CD14-positive monocyte (primary cell): Measurements from ENCODE around the gene GPR132. TPM values are rescaled to one million over a fixed set of nuclear protein-coding genes. Genes with fewer than 3 reads are reported as not detected.

Experiments used
- DNase-seq, 3 donors: peaks; one replicate each; pipeline ENCODE4 v3.0.0-alpha.2; 2011 to 2022
- H2AFZ ChIP-seq: 2 replicates; pipeline ENCODE4 v1.6.0; 2012; ENCODE audit warnings: mild to moderate bottlenecking, low read depth, low read length, inconsistent platforms; ENCODE audit not compliant: insufficient read depth, poor library complexity, severe bottlenecking
- H3K27ac ChIP-seq, 2 donors: 1 replicate in 1 of 2; 2 replicates in 1 of 2; pipeline ENCODE4 v1.5.1; 2012 to 2013; ENCODE audit warnings: low read length in 2 of 2, control low read depth in 1 of 2, inconsistent platforms in 1 of 2, low read depth in 1 of 2, mild to moderate bottlenecking in 1 of 2
- H3K27me3 ChIP-seq, 2 donors: one replicate each; pipeline versions ENCODE4 v1.6.0 to v1.6.1; 2011 to 2013; ENCODE audit warnings: low read length in 2 of 2; ENCODE audit not compliant: control insufficient read depth in 2 of 2, insufficient read depth in 2 of 2
- H3K36me3 ChIP-seq, 2 donors: replicated peaks in 1 of 2; 1 replicate in 1 of 2; 2 replicates in 1 of 2; pipeline versions ENCODE4 v1.5.1 to v1.6.1; 2012 to 2013; ENCODE audit warnings: low read length in 2 of 2, control low read depth in 1 of 2, inconsistent platforms in 1 of 2, mild to moderate bottlenecking in 1 of 2; ENCODE audit not compliant: insufficient read depth in 2 of 2, control insufficient read depth in 1 of 2
- H3K4me1 ChIP-seq, 2 donors: 1 replicate in 1 of 2; 2 replicates in 1 of 2; pipeline versions ENCODE4 v1.5.1 to v1.6.1; 2012 to 2013; ENCODE audit warnings: low read length in 2 of 2, control low read depth in 1 of 2, inconsistent platforms in 1 of 2, mild to moderate bottlenecking in 1 of 2, moderate library complexity in 1 of 2; ENCODE audit not compliant: insufficient read depth in 2 of 2, control insufficient read depth in 1 of 2
- H3K4me2 ChIP-seq: replicated peaks from 2 replicates; pipeline ENCODE3; 2012; ENCODE audit warnings: low read length, moderate library complexity, mild to moderate bottlenecking; ENCODE audit not compliant: poor library complexity, severe bottlenecking; ENCODE audit errors: extremely low read depth
- H3K4me3 ChIP-seq, 3 experiments: fragments of 200-600 bp in 1 of 3; sonication (generic) in 1 of 3; replicated peaks in 1 of 3; 1 replicate in 2 of 3; 2 replicates in 1 of 3; pipeline ENCODE4 v1.5.1; 2011 to 2013; ENCODE audit warnings: low read length in 3 of 3, mild to moderate bottlenecking in 3 of 3, control low read depth in 2 of 3, low read depth in 2 of 3, inconsistent platforms in 1 of 3, moderate library complexity in 1 of 3
- H3K79me2 ChIP-seq: 2 replicates; pipeline ENCODE4 v1.6.0; 2012; ENCODE audit warnings: mild to moderate bottlenecking, control low read depth, inconsistent platforms, low read length, moderate library complexity; ENCODE audit not compliant: insufficient read depth
- H3K9ac ChIP-seq: 2 replicates; pipeline ENCODE4 v1.6.0; 2017; ENCODE audit warnings: low read length, mild to moderate bottlenecking; ENCODE audit not compliant: insufficient read depth, poor library complexity, severe bottlenecking
- H3K9me3 ChIP-seq, 2 donors: replicated peaks in 1 of 2; 1 replicate in 1 of 2; 2 replicates in 1 of 2; pipeline versions ENCODE4 v1.5.1 to v1.6.1; 2012 to 2013; ENCODE audit warnings: low read length in 2 of 2, control low read depth in 1 of 2; ENCODE audit not compliant: control insufficient read depth in 1 of 2, insufficient read depth in 1 of 2
- H4K20me1 ChIP-seq: 2 replicates; pipeline ENCODE4 v1.6.0; 2012; ENCODE audit warnings: mild to moderate bottlenecking, low read length, control low read depth, moderate library complexity; ENCODE audit not compliant: insufficient read depth
- H3K27ac Mint-ChIP-seq, 7 donors: one replicate each; pipeline ENCODE4 v1.8.0; 2020; ENCODE audit warnings: mild to moderate bottlenecking in 7 of 7, mixed read lengths in 7 of 7, moderate library complexity in 6 of 7, inconsistent platforms in 2 of 7
- H3K27me3 Mint-ChIP-seq, 3 donors: one replicate each; pipeline ENCODE4 v1.8.0; 2021 to 2022; ENCODE audit warnings: low read depth in 3 of 3, mild to moderate bottlenecking in 3 of 3, mixed read lengths in 3 of 3, moderate library complexity in 3 of 3, inconsistent platforms in 1 of 3
- H3K36me3 Mint-ChIP-seq, 2 donors: one replicate each; pipeline ENCODE4 v1.8.0; 2020; ENCODE audit warnings: mixed read lengths in 2 of 2, inconsistent platforms in 1 of 2, mild to moderate bottlenecking in 1 of 2
- H3K4me1 Mint-ChIP-seq: one replicate; pipeline ENCODE4 v1.8.0; 2020; ENCODE audit warnings: mild to moderate bottlenecking, mixed read lengths
- H3K4me3 Mint-ChIP-seq, 2 donors: one replicate each; pipeline ENCODE4 v1.8.0; 2020; ENCODE audit warnings: mild to moderate bottlenecking in 2 of 2, mixed read lengths in 2 of 2, moderate library complexity in 1 of 2
- H3K9me3 Mint-ChIP-seq, 7 donors: one replicate each; pipeline ENCODE4 v1.8.0; 2020 to 2022; ENCODE audit warnings: mixed read lengths in 7 of 7, mild to moderate bottlenecking in 6 of 7, moderate library complexity in 6 of 7, inconsistent platforms in 2 of 7
- CTCF ChIP-seq: fragments of 200-600 bp; IDR thresholded peaks from one replicate; pipeline ENCODE4 v1.8.0; 2022; ENCODE audit warnings: antibody characterized with exemption, mild to moderate bottlenecking
- WGBS: methylation state at CpG from one replicate; pipeline ENCODE4 v1.1.5; 2013; ENCODE audit warnings: missing lambda C conversion rate; ENCODE audit not compliant: insufficient coverage; 5-methylcytosine and 5-hydroxymethylcytosine counted together
- intact Hi-C, 2 donors: fragments of 100-400 bp; cut with micrococcal nuclease; formaldehyde crosslinking; loops; one replicate each; pipeline versions ENCODE4 v1.15.0 to v1.15.1; 2023
- polyA plus RNA-seq, 3 donors: library from polyadenylated mRNA; depleted of rRNA in 1 of 3; unstranded in 2 of 3; stranded (reverse) in 1 of 3; fragments of 300-500 nt in 2 of 3; fragments of >200 nt in 1 of 3; fragmentation: Illumina TruSeq in 2 of 3; gene quantifications; 1 replicate in 2 of 3; 2 replicates in 1 of 3; pipeline ENCODE4 v1.2.3, GENCODE V29; 2012 to 2021

Gene GPR132
- polyA plus RNA-seq, 3 donors: 6.3 to 19.0 (median 13.0) TPM

DNA sequence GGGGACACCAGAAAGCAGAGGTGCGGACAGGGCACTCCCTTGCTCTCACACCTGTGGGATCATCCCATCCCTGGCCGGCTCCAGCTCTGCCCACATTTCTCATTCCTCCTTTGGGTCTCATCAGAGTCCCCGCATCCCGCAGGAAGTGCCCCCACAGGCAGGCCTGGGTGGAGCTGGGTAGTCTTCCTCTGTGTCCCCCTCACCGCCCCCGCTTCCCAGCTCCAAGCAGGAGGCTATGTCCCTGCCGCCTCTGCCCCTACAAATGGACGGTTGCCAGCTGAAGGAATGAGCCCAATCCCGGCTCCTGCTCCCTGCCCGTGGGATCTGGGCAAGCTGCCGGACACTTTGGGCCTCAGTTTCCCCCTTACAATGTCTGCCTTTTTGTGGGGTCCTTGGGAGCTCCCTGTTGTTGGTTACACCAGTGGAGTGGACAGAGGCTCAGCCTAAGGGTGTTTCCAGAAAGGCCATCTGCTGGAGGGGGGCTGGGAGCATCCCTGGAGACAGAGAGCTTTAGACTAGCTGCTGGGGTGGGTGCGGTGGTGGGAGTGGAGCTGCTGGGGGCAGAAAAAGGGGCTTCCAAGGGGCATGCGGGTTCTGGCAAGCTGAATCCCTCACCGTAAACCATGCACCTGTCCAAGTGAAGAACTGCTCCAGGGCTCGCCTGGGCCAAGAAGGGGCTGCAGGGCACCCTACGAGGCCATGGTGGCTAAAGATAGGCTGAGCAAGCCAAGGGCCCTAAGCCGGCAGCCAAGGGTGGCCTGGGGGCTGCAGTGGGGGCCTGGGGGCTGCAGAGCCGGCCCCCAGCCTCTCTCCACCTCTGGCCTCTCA lies 7.9 kb upstream of the GPR132 start:
- peaks cover 4 to 5% of the 10 kb centered on the region in 2 donors for H3K36me3 Mint-ChIP-seq

More for the DNA sequence above, 7.9 kb upstream of the GPR132 start:
- Histone ChIP-seq H3K4me3 (no peak overlapping the region), H3K27ac (no peak overlapping the region), H3K79me2 (no peaks in the 10 kb centered on the region), H3K27me3 (no peaks in the 10 kb centered on the region), H3K9me3 (no peaks in the 10 kb centered on the region), H4K20me1 (no peaks in the 10 kb centered on the region), H3K9ac (no peak overlapping the region), H3K4me2 (no peak overlapping the region), H2AFZ (no peak overlapping the region), H3K4me1 (peaks cover 60 to 68% of the 10 kb centered on the region in 2 donors), H3K36me3 (no peaks in the 10 kb centered on the region)
- DNase-seq: no peak
- Mint-ChIP-seq H3K4me3 (no peak overlapping the region), H3K4me1 (peaks cover 63% of the 10 kb centered on the region), H3K27ac (peak overlapping the region in 4 of 7 donors; percentile 37 to 75 (median 67)), H3K9me3 (peaks cover 0 to 2% (median 0%) of the 10 kb centered on the region in 7 donors), H3K27me3 (peaks cover 0 to 9% (median 6%) of the 10 kb centered on the region in 3 donors)
- no peak for TF ChIP-seq CTCF
- 96% methylated on average over 12 of the region's 18 CpGs for WGBS
- intact Hi-C loops: loop anchor here in 1 of 2 donors (5.0 kb wide), 1 partner anchor 409 kb away; no protein-coding TSS in a partner anchor
